Measurements from ENCODE around the gene INSR.
"Not testable (repeated sequence)": the region's sequence is repeated elsewhere in the genome, so short reads cannot be mapped to it uniquely, and the experiment has no call there.

INSR gene

GRCh38 chr19:7078008-7078407 is 216.2 kb downstream of the INSR start:
- no peak for DNase-seq

GRCh38 chr19:7076151-7076550 is 218.1 kb downstream of the INSR start:
- no peak for DNase-seq

GRCh38 chr19:7074705-7075282 is 219.4 kb downstream of the INSR start:
- DNase-seq = no peak

DNA sequence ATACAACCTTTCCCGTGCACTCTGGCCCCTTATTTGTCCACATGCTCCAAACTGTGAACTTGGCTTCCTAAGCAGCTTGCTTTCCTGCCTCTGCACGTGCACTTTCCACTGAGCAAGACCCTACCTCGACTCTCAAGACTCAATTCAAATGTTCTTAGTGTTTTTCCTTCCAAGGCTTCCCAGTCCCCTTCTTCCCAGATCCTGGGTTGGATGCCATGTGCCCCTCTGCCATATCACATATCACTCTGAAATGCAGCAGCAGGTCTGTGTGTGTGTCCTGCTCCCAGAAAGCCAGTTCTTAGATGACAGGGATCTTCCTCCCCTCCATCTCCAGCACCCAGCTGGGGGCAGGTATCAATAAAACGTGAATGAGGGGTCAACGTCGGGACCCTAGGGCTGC is 221.7 kb downstream of the INSR start:
- DNase-seq = no peak

DNA sequence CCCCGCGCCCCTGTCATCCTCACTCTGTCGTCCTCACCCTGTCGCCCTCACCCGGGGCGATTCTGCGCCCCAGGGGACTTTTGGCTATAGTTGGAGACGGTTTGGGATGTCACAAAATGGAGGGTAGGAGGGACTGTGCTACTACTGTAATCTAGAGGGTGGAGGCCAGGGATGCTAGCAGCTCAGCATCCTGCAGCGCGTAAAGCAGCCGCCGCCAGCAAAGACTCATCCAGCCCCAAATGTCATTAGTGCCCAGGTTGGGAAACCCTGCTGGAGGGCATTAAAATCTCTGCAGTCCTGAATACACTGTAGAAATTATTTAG is 224.3 kb downstream of the INSR start:
- DNase-seq = no peak

- peak; percentile 91 for DNase-seq
These were observed 224.9 kb downstream of the INSR start, which contains the start of gene ZNF557 for GRCh38 chr19:7069042-7069903. Gene ZNF557 (plus strand): TSS chr19:7069703. CDS start chr19:7075075, 5,372 bp downstream.

- DNase-seq = no peak
These were observed 225.6 kb downstream of the INSR start for GRCh38 chr19:7068599-7068998.

- no peak for DNase-seq
These were observed 226.5 kb downstream of the INSR start for GRCh38 chr19:7067716-7068115.

GRCh38 chr19:7067122-7067521 is 227.1 kb downstream of the INSR start:
- not testable (repeated sequence) for DNase-seq

DNA sequence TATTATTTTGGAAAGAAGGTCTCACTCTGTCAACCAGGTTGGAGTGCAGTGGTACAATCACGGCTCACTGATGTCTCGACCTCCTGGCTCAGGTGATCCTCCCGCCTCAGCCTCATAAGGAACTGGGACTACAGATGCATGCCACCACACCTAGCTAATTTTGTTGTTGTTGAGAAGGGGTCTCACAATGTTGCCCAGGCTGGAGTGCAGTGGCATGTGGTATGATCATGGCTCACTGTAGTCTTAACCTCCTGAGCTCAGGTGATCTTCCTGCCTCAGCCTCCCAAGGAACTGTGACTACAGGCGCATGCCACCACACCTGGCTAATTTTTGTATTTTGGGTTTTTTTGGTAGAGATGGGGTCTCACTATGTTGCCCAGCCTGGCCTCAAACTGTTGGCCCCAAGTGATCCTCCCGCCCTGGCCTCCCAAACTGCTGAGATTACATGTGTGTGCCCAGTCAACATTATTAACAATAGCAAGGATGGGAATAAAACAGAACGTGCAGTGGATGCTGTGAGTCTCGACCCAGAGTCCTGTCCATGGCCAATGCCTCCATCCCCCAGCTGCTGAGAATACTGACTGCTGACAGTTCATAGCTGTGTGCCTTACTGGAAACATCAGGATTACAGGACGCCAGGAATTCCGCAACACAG is 230.3 kb downstream of the INSR start:
- no peak for DNase-seq

DNA sequence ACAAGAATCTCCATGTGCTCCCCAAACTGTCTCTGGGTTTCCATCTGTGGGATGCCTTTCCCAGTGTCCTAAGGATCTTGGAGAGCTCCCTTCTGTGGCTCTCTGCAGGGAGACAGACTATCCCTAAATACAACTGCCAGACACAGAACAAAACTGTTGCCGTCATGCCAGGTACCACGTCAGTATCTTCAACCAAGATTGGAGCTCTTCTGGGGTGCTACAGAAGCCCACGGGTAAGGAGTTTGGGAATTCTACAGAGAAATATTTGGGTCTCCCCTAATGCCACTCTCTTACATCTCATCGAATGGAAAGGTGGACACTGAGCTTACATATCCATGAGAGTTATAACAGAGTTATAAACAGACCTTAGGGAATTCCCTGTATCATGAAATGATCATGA is 230.9 kb downstream of the INSR start:
- no peak for DNase-seq
